Chondrocyte (in vitro differentiated cells): Measurements from ENCODE around the gene ZBTB8OS. TPM values are rescaled to one million over a fixed set of nuclear protein-coding genes. Genes with fewer than 3 reads are reported as not detected.
"Not testable (repeated sequence)": the region's sequence is repeated elsewhere in the genome, so short reads cannot be mapped to it uniquely, and the experiment has no call there.

Experiments
- DNase-seq: peaks from one replicate; pipeline ENCODE4 v3.0.0; 2021; ENCODE audit warnings: mixed read lengths, low spot score
- H3K27ac Mint-ChIP-seq: one replicate; pipeline ENCODE4 v1.8.0; 2021; ENCODE audit warnings: mild to moderate bottlenecking, moderate library complexity, mixed read lengths; ENCODE audit not compliant: unreplicated experiment
- H3K27me3 Mint-ChIP-seq: 2 replicates; pipeline ENCODE4 v1.8.0; 2021; ENCODE audit warnings: low read depth, mixed read lengths
- H3K36me3 Mint-ChIP-seq: 2 replicates; pipeline ENCODE4 v1.8.0; 2021; ENCODE audit warnings: low read depth, mixed read lengths
- H3K4me1 Mint-ChIP-seq: 2 replicates; pipeline ENCODE4 v1.8.0; 2021; ENCODE audit warnings: low read depth, mild to moderate bottlenecking, mixed read lengths
- H3K4me3 Mint-ChIP-seq: one replicate; pipeline ENCODE4 v1.8.0; 2021; ENCODE audit warnings: mild to moderate bottlenecking, moderate library complexity, mixed read lengths; ENCODE audit not compliant: unreplicated experiment
- H3K9me3 Mint-ChIP-seq: 2 replicates; pipeline ENCODE4 v1.8.0; 2021; ENCODE audit warnings: low read depth, mixed read lengths
- CTCF ChIP-seq: fragments of 200-600 bp; sonication (generic); IDR thresholded peaks from 2 replicates; pipeline ENCODE4 v1.5.0; 2021; ENCODE audit warnings: antibody characterized with exemption, mild to moderate bottlenecking, moderate library complexity
- total RNA-seq: library from RNA; stranded (reverse); gene quantifications from 3 replicates; pipeline ENCODE4 v1.2.1, GENCODE V29; 2021

ZBTB8OS gene
- total RNA-seq, 1 donor from 2014 or later, result 30.0 TPM

- H3K4me3 Mint-ChIP-seq, result no peak overlapping the region
- H3K27ac Mint-ChIP-seq, result no peak overlapping the region
- peaks cover 21% of the 10 kb centered on the region for H3K4me1 Mint-ChIP-seq
- no peak for DNase-seq
- H3K36me3 Mint-ChIP-seq, result peaks cover 38% of the 10 kb centered on the region
- no peak for TF ChIP-seq CTCF
- no peaks in the 10 kb centered on the region for H3K9me3 Mint-ChIP-seq
- no peaks in the 10 kb centered on the region for H3K27me3 Mint-ChIP-seq
Measured at GRCh38 chr1:32681509-32681908, 31.2 kb upstream of the ZBTB8OS start.

- no peaks in the 10 kb centered on the region for H3K9me3 Mint-ChIP-seq
- TF ChIP-seq CTCF, result no peak
- H3K36me3 Mint-ChIP-seq, result peaks cover 34% of the 10 kb centered on the region
Measured at GRCh38 chr1:32680642-32681041, 30.3 kb upstream of the ZBTB8OS start.

GRCh38 chr1:32679993-32680392 is 29.6 kb upstream of the ZBTB8OS start:
- not testable (repeated sequence) for H3K27me3 Mint-ChIP-seq, H3K27ac Mint-ChIP-seq, H3K4me3 Mint-ChIP-seq, DNase-seq, H3K9me3 Mint-ChIP-seq
- Mint-ChIP-seq H3K36me3 (peaks cover 33% of the 10 kb centered on the region), H3K4me1 (peaks cover 17% of the 10 kb centered on the region)

More at GRCh38 chr1:32680642-32681041, 30.3 kb upstream of the ZBTB8OS start:
- Mint-ChIP-seq H3K27ac (no peak overlapping the region), H3K27me3 (no peaks in the 10 kb centered on the region), H3K4me1 (peaks cover 17% of the 10 kb centered on the region), H3K4me3 (no peak overlapping the region)
- no peak for DNase-seq

GRCh38 chr1:32676945-32677344 is 26.6 kb upstream of the ZBTB8OS start:
- TF ChIP-seq CTCF, result no peak
- peak overlapping the region; percentile 49 for H3K27ac Mint-ChIP-seq
- H3K4me3 Mint-ChIP-seq, result no peak overlapping the region
- peaks cover 10% of the 10 kb centered on the region for H3K4me1 Mint-ChIP-seq
- peaks cover 44% of the 10 kb centered on the region for H3K36me3 Mint-ChIP-seq
- H3K9me3 Mint-ChIP-seq, result no peaks in the 10 kb centered on the region
- no peaks in the 10 kb centered on the region for H3K27me3 Mint-ChIP-seq
- no peak for DNase-seq

- not testable (repeated sequence) for H3K4me1 Mint-ChIP-seq, H3K27ac Mint-ChIP-seq, H3K4me3 Mint-ChIP-seq, H3K27me3 Mint-ChIP-seq, H3K9me3 Mint-ChIP-seq, DNase-seq
- H3K36me3 Mint-ChIP-seq, result peaks cover 46% of the 10 kb centered on the region
Measured at GRCh38 chr1:32668716-32669115, 18.4 kb upstream of the ZBTB8OS start.

- no peak for DNase-seq
- no peaks in the 10 kb centered on the region for H3K4me1 Mint-ChIP-seq
- no peaks in the 10 kb centered on the region for H3K9me3 Mint-ChIP-seq
- H3K27me3 Mint-ChIP-seq, result no peaks in the 10 kb centered on the region
- H3K27ac Mint-ChIP-seq, result no peak overlapping the region
- H3K4me3 Mint-ChIP-seq, result no peak overlapping the region
- TF ChIP-seq CTCF, result no peak
- H3K36me3 Mint-ChIP-seq, result peaks cover 36% of the 10 kb centered on the region
Measured at GRCh38 chr1:32666901-32667566, 16.7 kb upstream of the ZBTB8OS start.
